Gastrocnemius medialis (tissue), 4 donors: Measurements from ENCODE around the gene LPAR2. TPM values are rescaled to one million over a fixed set of nuclear protein-coding genes. Genes with fewer than 3 reads are reported as not detected.
"Not testable (repeated sequence)": the region's sequence is repeated elsewhere in the genome, so short reads cannot be mapped to it uniquely, and the experiment has no call there.

ENCODE experiments used
- ATAC-seq, 2 donors: fragments of 150-250 bp; one replicate each; pipeline ENCODE4 v1.9.1; 2016
- DNase-seq, 2 donors: peaks; one replicate each; pipeline ENCODE4 v3.0.0-alpha.2; 2019
- H3K27ac ChIP-seq, 4 donors: fragments of 200-600 bp; sonication (generic); 1 replicate in 1 of 4; 2 replicates in 3 of 4; pipeline ENCODE4 v1.5.1; 2016 to 2018; ENCODE audit warnings: mild to moderate bottlenecking in 2 of 4, moderate library complexity in 1 of 4
- H3K27me3 ChIP-seq, 3 donors: fragments of 200-600 bp; sonication (generic) in 2 of 3; 1 replicate in 1 of 3; 2 replicates in 2 of 3; pipeline versions ENCODE4 v1.5.1 to v1.6.0; 2016 to 2019; ENCODE audit warnings: mild to moderate bottlenecking in 1 of 3, moderate library complexity in 1 of 3
- H3K36me3 ChIP-seq, 2 donors: fragments of 200-600 bp; sonication (generic) in 1 of 2; one replicate each; pipeline ENCODE4 v1.5.1; 2017 to 2018
- H3K4me1 ChIP-seq, 2 donors: fragments of 200-600 bp; sonication (generic) in 1 of 2; one replicate each; pipeline ENCODE4 v1.5.1; 2016 to 2017; ENCODE audit warnings: mild to moderate bottlenecking in 2 of 2
- H3K4me3 ChIP-seq, 4 donors: fragments of 200-600 bp; sonication (generic) in 3 of 4; 1 replicate in 1 of 4; 2 replicates in 3 of 4; pipeline ENCODE4 v1.5.1; 2016 to 2019; ENCODE audit warnings: mild to moderate bottlenecking in 2 of 4
- H3K9me3 ChIP-seq, 3 donors: fragments of 200-600 bp; sonication (generic) in 2 of 3; 1 replicate in 1 of 3; 2 replicates in 2 of 3; pipeline ENCODE4 v1.5.1; 2016 to 2019
- POLR2A ChIP-seq, 2 donors: fragments of 450-650 bp; IDR thresholded peaks; one replicate each; pipeline ENCODE4 v1.6.1; 2017; ENCODE audit warnings: antibody characterized with exemption in 2 of 2, mild to moderate bottlenecking in 2 of 2, moderate library complexity in 2 of 2
- in situ Hi-C, 4 donors: fragments of 200-750 bp; cut with MboI; loops; one replicate each; pipeline versions ENCODE4 v1.15.0 to v1.8.0; 2017; ENCODE audit warnings: low sequenced_read_pairs in 4 of 4
- intact Hi-C: fragments of 100-400 bp; cut with DNase I; formaldehyde crosslinking; loops from one replicate; pipeline ENCODE4 v1.15.1; 2023; ENCODE audit warnings: low total_unique reads
- total RNA-seq, 4 donors: library from RNA; depleted of rRNA; stranded (reverse); fragments of >200 nt; gene quantifications; one replicate each; pipeline versions ENCODE4 v1.1.0 to v1.2.3, GENCODE V29; 2016
- TF ChIP-seq, protein P1 (sequence below), 5 experiments: fragments of 450-650 bp in 3 of 5; fragments of 200-600 bp in 2 of 5; sonication (generic) in 2 of 5; IDR thresholded peaks in 4 of 5; conservative IDR thresholded peaks in 1 of 5; 1 replicate in 4 of 5; 2 replicates in 1 of 5; pipeline ENCODE4 v1.5.1; 2016 to 2019; ENCODE audit warnings: antibody characterized with exemption in 5 of 5, mild to moderate bottlenecking in 3 of 5, moderate library complexity in 3 of 5

LPAR2 gene
- total RNA-seq, 4 donors from 2014 or later, result 0.15 to 1.3 (median 0.27) TPM; not detected in 1

DNA sequence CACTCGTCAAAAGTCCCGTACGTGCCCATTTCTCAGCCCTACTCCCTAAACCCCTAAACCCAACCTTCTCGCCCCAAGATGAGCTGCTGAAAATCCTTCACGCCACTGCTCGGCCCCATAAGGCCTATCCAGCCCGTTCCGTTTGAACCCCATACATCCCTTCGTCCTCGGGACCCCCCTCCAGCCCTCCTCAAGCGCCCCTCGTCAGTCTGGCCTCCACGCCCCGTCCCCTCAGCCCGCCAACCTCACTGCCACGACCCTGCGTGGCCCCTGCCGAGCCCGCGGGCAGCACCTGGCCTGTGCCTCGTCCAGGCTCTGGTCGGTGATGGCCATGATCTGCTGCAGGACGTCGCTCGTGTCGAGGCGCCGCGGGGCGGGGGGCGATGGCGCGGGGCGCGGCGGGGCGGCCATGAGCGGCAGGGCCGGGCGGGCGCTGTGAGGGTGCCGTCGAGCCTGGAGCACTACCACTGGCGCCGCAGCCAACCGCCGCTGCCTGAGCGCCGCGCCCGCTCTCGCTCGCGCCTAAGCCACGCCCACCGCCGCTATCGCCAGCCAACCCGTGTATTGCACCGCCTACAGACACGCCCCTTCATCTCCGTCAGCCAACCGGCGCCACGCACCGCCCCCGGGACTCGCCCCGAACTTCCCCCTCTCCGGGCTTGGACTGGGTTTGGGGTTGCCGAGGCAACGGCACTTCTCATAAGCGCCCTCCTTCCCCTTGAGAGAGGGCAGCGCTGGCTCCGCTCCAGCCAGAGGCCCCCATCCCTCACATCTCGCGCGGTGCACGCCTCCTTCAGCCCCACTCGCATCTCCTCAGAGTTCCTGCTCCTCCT is 9.6 kb downstream of the LPAR2 start, which contains the start of gene PBX4:
TSS of gene PBX4 (minus strand) at position 469 of the 833 bp plus-strand sequence. CDS start at position 411, 58 bp downstream.
- Histone ChIP-seq H3K27ac (no peak within 1 kb of the TSS), H3K9me3 (no peaks in the 10 kb centered on the region), H3K36me3 (no peaks in the 10 kb centered on the region), H3K27me3 (peaks cover 8 to 19% (median 14%) of the 10 kb centered on the region in 3 donors), H3K4me3 (peak within 1 kb of the TSS in 2 of 4 donors; percentile 28 to 39), H3K4me1 (peaks cover 0 to 8% of the 10 kb centered on the region in 2 donors)
- peak; percentile 67 to 68 for DNase-seq
- ATAC-seq, result peak; percentile 65 to 82
- TF ChIP-seq, protein P1, sequence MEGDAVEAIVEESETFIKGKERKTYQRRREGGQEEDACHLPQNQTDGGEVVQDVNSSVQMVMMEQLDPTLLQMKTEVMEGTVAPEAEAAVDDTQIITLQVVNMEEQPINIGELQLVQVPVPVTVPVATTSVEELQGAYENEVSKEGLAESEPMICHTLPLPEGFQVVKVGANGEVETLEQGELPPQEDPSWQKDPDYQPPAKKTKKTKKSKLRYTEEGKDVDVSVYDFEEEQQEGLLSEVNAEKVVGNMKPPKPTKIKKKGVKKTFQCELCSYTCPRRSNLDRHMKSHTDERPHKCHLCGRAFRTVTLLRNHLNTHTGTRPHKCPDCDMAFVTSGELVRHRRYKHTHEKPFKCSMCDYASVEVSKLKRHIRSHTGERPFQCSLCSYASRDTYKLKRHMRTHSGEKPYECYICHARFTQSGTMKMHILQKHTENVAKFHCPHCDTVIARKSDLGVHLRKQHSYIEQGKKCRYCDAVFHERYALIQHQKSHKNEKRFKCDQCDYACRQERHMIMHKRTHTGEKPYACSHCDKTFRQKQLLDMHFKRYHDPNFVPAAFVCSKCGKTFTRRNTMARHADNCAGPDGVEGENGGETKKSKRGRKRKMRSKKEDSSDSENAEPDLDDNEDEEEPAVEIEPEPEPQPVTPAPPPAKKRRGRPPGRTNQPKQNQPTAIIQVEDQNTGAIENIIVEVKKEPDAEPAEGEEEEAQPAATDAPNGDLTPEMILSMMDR (IDR thresholded peaks at IDR 0.05 in 4 of 5, conservative IDR thresholded peaks at IDR 0.05 in 1 of 5), result no peak
- no peak for TF ChIP-seq POLR2A (IDR thresholded peaks at IDR 0.05)
- in situ Hi-C loops, result no loop called here
- intact Hi-C loops, result no loop called here

DNA sequence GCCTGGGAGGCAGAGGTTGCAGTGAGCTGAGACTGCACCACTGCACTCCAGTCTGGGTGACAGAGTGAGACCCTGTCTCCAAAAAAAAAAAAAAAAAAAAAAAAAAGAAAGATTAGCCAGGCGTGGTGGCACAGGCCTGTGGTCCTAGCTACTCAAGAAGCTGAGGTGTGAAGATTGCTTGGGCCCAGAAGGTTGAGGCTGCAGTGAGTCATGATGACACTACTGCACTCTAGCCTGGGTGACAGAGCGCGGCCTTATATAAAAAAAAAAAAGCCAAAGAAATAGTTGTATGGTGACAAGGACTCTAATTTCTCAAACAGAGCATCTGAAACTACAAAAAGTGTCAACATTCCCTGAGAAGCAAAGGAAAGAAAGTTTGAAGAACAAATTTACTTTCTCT is 12.9 kb downstream of the LPAR2 start:
- H3K4me3 ChIP-seq, result no peak overlapping the region
- intact Hi-C loops, result no loop called here
- no peak for TF ChIP-seq POLR2A (IDR thresholded peaks at IDR 0.05)
- TF ChIP-seq, protein P1 (IDR thresholded peaks at IDR 0.05 in 4 of 5, conservative IDR thresholded peaks at IDR 0.05 in 1 of 5), result no peak
- H3K4me1 ChIP-seq, result peaks cover 0 to 8% of the 10 kb centered on the region in 2 donors
- DNase-seq, result no peak
- in situ Hi-C loops, result no loop called here
- ATAC-seq, result no peak
- no peaks in the 10 kb centered on the region for H3K36me3 ChIP-seq
- peaks cover 8 to 19% (median 14%) of the 10 kb centered on the region in 3 donors for H3K27me3 ChIP-seq
- no peak overlapping the region for H3K27ac ChIP-seq
- H3K9me3 ChIP-seq, result no peaks in the 10 kb centered on the region

DNA sequence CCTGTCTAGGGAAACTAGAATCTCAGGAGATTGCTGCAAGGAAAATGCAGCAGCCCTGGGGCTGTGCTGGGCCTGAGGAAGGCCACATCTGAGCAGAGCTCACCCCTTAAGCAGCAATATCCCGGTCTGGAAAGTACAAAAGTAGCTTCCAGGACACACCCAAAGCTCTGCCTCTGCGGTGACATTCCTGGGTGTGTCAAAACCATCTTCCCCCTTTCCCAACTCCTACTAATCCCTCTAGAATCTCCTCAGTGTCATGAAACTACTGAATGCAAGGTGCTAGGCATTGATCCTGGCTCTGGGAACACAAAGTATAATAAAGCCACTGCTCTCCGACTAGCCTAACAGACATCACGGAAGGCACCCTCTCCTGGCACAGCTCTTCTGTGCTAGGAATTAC is 14.5 kb downstream of the LPAR2 start:
- H3K27me3 ChIP-seq, result peaks cover 8 to 14% (median 12%) of the 10 kb centered on the region in 3 donors
- DNase-seq (no peak), ATAC-seq (no peak)
- intact Hi-C loops (no loop called here), in situ Hi-C loops (no loop called here)
- no peaks in the 10 kb centered on the region for H3K9me3 ChIP-seq
- TF ChIP-seq, protein P1 (IDR thresholded peaks at IDR 0.05 in 4 of 5, conservative IDR thresholded peaks at IDR 0.05 in 1 of 5), result no peak
- no peak for TF ChIP-seq POLR2A (IDR thresholded peaks at IDR 0.05)
- H3K4me1 ChIP-seq, result peaks cover 0 to 8% of the 10 kb centered on the region in 2 donors
- H3K4me3 ChIP-seq, result no peak overlapping the region
- no peak overlapping the region for H3K27ac ChIP-seq
- no peaks in the 10 kb centered on the region for H3K36me3 ChIP-seq

DNA sequence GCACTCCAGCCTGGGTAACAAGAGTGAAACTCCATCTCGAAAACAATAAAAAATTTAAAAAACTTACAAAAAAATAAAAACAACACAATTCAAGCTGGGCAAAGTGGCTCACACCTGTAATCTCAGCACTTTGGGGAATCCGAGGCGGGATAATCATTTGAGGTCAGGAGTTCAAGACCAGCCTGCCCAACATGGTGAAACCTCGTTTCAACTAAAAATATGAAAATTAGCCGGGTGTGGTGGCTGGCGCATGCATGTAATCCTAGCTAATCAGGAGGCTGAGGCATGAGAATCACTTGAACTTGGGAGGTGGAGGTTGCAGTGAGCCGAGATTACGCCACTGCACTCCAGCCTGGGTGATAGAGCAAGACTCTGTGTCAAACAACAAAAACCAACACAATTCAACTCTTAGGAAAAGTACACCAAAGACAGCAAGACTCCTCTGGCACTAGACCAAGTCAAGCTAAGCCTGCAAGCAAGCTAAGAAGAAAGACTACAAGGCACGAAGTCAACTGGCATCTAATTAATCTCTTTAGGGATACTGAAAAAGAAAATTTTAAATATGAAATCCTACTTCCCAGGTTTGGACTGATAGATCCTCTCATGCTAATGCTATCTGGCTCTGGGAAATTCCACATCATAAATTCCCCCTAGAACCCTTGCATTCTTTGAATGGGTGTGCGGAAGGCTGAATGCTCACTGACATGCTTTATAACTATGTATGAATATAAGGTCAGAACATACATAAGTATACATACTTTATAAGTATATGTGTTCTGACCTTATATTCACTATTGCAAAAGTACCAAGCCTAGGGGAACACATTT is 17.4 kb downstream of the LPAR2 start:
- no peak for ATAC-seq

DNA sequence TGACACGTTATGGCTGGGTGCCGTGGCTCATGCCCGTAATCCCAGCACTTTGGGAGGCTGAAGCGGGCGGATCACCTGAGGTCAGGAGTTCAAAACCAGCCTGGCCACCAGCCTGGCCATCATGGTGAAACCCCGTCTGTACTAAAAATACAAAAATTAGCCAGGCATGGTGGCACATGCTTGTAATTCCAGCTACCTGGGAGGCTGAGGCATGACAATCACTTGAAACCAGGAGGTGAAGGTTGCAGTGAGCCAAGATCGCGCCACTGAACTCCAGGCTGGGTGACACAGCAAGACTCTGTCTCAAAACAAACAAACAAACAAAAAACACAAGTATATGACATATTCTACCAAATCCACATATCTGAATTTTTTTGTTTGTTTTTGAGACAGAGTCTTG is 21.3 kb downstream of the LPAR2 start:
- H3K27ac ChIP-seq, H3K27me3 ChIP-seq, H3K4me1 ChIP-seq, DNase-seq, H3K36me3 ChIP-seq, H3K9me3 ChIP-seq, in situ Hi-C loops, intact Hi-C loops, H3K4me3 ChIP-seq, ATAC-seq: not testable (repeated sequence)

More for the DNA sequence above, 17.4 kb downstream of the LPAR2 start:
- Histone ChIP-seq H3K36me3 (no peaks in the 10 kb centered on the region), H3K9me3 (no peaks in the 10 kb centered on the region), H3K27ac (no peak overlapping the region), H3K4me1 (peaks cover 0 to 5% of the 10 kb centered on the region in 2 donors), H3K4me3 (no peak overlapping the region), H3K27me3 (no peaks in the 10 kb centered on the region)
- intact Hi-C loops (no loop called here), in situ Hi-C loops (no loop called here)
- DNase-seq, result no peak
- no peak for TF ChIP-seq POLR2A (IDR thresholded peaks at IDR 0.05)
- TF ChIP-seq, protein P1 (IDR thresholded peaks at IDR 0.05 in 4 of 5, conservative IDR thresholded peaks at IDR 0.05 in 1 of 5), result no peak
